ENCODE data around the gene PSMA3.
A peak's percentile ranks its signal among the peaks of the same experiment; 100 is the strongest.

Gene PSMA3

GRCh38 chr14:58272588-58273372 is 28.1 kb downstream of the PSMA3 start:
- no peak for DNase-seq (ENCODE audit: low spot score)

- DNase-seq (ENCODE audit: low spot score) = no peak
Measured at GRCh38 chr14:58274881-58275280, 30.2 kb downstream of the PSMA3 start.

- DNase-seq (ENCODE audit: low spot score) = no peak
Measured at GRCh38 chr14:58275527-58276190, 31.0 kb downstream of the PSMA3 start.

- no peak for DNase-seq (ENCODE audit: low spot score)
Measured at GRCh38 chr14:58276208-58276607, 31.6 kb downstream of the PSMA3 start.

- DNase-seq (ENCODE audit: low spot score) = no peak
Measured at GRCh38 chr14:58278177-58278576, 33.5 kb downstream of the PSMA3 start.

DNA sequence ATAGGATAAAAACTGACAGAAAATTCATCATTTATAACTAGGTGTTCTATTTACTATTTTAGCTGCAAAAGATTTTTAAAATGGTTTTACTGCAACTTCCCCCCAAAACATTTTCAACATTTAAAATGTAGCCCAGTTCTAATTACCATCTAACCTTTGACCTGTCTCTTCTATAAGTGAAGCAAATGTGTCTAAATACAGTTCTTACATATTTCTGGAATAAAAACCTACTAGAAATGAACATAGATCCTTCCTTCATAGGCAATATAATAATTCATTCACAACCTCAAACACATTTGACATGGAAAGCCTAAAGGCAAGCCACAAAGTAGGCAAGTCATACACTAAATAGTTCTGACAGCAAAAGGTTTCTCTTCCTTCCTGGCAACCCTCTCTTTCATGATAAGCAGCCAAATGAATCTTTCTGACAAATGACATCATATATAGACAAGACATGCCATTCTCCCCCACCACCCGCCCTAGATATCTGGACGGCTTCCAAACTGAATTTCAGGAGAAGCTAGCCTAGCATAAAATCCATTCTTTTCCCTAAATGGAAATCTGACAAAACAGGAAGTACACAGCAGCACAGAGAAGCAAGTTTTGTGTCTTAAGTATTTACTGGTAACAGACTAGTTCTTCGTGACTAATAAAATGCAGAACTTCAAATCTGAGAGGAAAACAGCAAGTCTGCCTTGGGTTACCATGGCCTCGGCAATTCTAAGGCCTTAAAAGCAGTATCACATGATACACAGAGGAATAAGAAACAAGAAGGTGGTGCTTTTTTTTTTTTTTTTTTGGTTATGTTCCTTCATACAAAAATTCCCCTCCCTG is 36.5 kb downstream of the PSMA3 start:
- DNase-seq (ENCODE audit: low spot score) = no peak

GRCh38 chr14:58281969-58282368 is 37.3 kb downstream of the PSMA3 start:
- DNase-seq (ENCODE audit: low spot score) = no peak

GRCh38 chr14:58282925-58283593 is 38.4 kb downstream of the PSMA3 start:
- DNase-seq (ENCODE audit: low spot score) = no peak

GRCh38 chr14:58283730-58284129 is 39.1 kb downstream of the PSMA3 start:
- DNase-seq (ENCODE audit: low spot score) = no peak

- no peak for DNase-seq (ENCODE audit: low spot score)
Measured at GRCh38 chr14:58285132-58285531, 40.5 kb downstream of the PSMA3 start.

DNA sequence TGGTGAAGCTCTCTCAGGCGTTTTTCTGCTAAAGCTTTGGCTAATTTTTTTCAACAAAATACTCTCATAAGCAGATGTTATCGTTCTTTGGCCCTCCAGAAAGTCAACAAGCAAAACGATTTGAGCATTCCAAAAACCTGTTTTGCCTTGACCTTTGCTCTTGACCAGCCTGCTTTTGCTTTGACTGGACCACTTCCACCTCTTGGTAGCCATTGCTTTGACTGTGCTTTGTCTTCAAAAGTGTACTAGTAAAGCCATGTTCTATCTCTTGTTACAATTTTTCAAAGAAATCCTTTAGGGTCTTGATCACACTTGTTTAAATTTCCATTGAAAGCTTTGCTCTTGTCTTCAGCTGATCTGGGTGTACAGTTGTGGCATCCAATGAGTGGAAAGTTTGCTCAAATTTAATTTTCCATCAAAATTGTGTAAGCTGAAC is 43.0 kb downstream of the PSMA3 start:
- no peak for DNase-seq (ENCODE audit: low spot score)

- no peak for DNase-seq (ENCODE audit: low spot score)
Measured at GRCh38 chr14:58288106-58288792, 43.6 kb downstream of the PSMA3 start.

DNA sequence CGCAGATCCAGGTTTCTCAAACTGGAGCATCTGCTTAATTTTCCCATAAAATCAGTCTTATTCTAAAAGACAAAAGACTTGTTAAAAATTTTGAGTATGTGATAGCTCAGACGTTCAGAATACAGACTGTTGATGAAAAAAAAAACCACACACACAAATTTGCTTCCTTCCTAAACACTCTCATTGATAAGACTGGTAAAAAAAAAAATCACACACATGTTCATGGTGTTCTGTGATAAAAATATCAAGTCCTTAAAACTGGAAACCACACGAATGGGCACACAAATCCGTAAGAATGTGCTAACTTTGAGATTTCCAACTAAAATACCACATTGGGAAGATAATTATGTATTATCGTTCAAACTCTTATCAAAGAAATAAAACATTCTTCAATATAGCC is 47.0 kb downstream of the PSMA3 start:
- DNase-seq (ENCODE audit: low spot score) = no peak

DNA sequence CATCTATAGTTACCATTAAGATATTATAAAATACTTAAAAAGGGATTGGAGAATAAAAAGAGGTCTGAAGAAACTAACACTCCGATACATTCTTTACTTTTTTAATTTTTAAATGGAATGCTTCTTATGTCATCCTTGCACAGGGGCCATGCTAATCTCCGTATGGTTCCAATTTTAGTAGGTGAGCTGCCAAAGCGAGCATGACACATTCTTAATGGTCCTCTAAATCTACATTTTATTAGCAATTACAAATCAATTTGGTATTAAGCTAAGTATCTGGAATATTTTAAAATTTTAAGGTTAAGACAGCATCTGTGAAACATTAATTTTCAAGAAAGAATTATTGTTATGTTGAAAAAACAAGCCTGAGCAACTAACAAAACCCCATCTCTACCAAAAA is 47.5 kb downstream of the PSMA3 start:
- no peak for DNase-seq (ENCODE audit: low spot score)

GRCh38 chr14:58294201-58294600 is 49.6 kb downstream of the PSMA3 start:
- DNase-seq (ENCODE audit: low spot score) = no peak

DNA sequence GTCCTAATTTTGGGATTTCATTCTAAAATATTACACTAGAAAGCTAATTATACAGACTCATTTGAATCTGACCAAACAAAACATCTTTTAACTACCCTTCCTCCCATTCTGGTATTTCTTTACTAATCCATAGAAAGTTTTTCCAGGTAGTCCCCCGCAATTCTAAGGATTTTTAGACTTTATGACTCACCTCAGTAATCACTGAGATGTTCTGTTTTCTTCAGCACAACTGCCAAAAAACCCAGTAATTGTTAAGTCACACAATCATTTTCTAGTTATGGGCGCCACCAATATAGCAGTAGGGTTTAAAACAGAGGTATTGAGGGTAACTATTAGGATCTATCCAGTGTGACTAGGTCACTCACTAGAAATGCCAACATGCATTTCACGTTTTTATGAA is 52.1 kb downstream of the PSMA3 start:
- no peak for DNase-seq (ENCODE audit: low spot score)

- DNase-seq (ENCODE audit: low spot score) = no peak
Measured at GRCh38 chr14:58297412-58297761, 52.7 kb downstream of the PSMA3 start.

- DNase-seq (ENCODE audit: low spot score) = peak; percentile 100
Measured at GRCh38 chr14:58297762-58298476, 53.3 kb downstream of the PSMA3 start.

- peak; percentile 6 for DNase-seq (ENCODE audit: low spot score)
Measured at GRCh38 chr14:58298477-58299400, 54.1 kb downstream of the PSMA3 start, which contains the start of gene ARID4A. Gene ARID4A (plus strand): TSS chr14:58298555. CDS start chr14:58299855, 1,300 bp downstream.

Measured in SW480 (cell line).